Endothelial cell (in vitro differentiated cells): Measurements from ENCODE around the gene COL11A2. TPM values are rescaled to one million over a fixed set of nuclear protein-coding genes. Genes with fewer than 3 reads are reported as not detected.

ENCODE experiments used
- DNase-seq: peaks from one replicate; pipeline ENCODE4 v3.0.0; 2021; ENCODE audit warnings: low spot score
- H3K27ac Mint-ChIP-seq: one replicate; pipeline ENCODE4 v1.8.0; 2021; ENCODE audit warnings: mixed read lengths, inconsistent platforms; ENCODE audit not compliant: unreplicated experiment
- H3K27me3 Mint-ChIP-seq: one replicate; pipeline ENCODE4 v1.8.0; 2021; ENCODE audit warnings: mild to moderate bottlenecking, moderate library complexity, mixed read lengths, inconsistent platforms; ENCODE audit not compliant: unreplicated experiment
- H3K36me3 Mint-ChIP-seq: one replicate; pipeline ENCODE4 v1.8.0; 2021; ENCODE audit warnings: mild to moderate bottlenecking, low read depth, mixed read lengths, inconsistent platforms; ENCODE audit not compliant: unreplicated experiment
- H3K4me1 Mint-ChIP-seq: one replicate; pipeline ENCODE4 v1.8.0; 2021; ENCODE audit warnings: mild to moderate bottlenecking, mixed read lengths, inconsistent platforms; ENCODE audit not compliant: unreplicated experiment
- H3K4me3 Mint-ChIP-seq: one replicate; pipeline ENCODE4 v1.8.0; 2021; ENCODE audit warnings: mild to moderate bottlenecking, mixed read lengths, inconsistent platforms; ENCODE audit not compliant: unreplicated experiment
- H3K9me3 Mint-ChIP-seq: one replicate; pipeline ENCODE4 v1.8.0; 2021; ENCODE audit warnings: mixed read lengths, inconsistent platforms; ENCODE audit not compliant: unreplicated experiment
- total RNA-seq: library from RNA; stranded (reverse); fragmentation: NEBNext Ultra II Directional; extraction: Animal tissue kit (Norgen Biotek cat#: 25700); gene quantifications from one replicate; pipeline ENCODE4 v1.2.1, GENCODE V29; 2021; ENCODE audit not compliant: unreplicated experiment
- TF ChIP-seq, protein P1 (sequence below): fragments of 200-600 bp; sonication (generic); IDR thresholded peaks from one replicate; pipeline ENCODE4 v1.5.0; 2021; ENCODE audit warnings: antibody characterized with exemption; ENCODE audit not compliant: unreplicated experiment

The COL11A2 gene
- total RNA-seq, 1 donor from 2014 or later, result 127 TPM

GRCh38 chr6:33198159-33198852, 6.0 kb upstream of the COL11A2 start:
- no peak for DNase-seq
- Mint-ChIP-seq H3K27me3 (peaks cover 22% of the 10 kb centered on the region), H3K27ac (no peak overlapping the region), H3K9me3 (no peaks in the 10 kb centered on the region), H3K4me3 (peak overlapping the region; percentile 84), H3K4me1 (peaks cover 44% of the 10 kb centered on the region), H3K36me3 (peaks cover 62% of the 10 kb centered on the region)
- TF ChIP-seq, protein P1, sequence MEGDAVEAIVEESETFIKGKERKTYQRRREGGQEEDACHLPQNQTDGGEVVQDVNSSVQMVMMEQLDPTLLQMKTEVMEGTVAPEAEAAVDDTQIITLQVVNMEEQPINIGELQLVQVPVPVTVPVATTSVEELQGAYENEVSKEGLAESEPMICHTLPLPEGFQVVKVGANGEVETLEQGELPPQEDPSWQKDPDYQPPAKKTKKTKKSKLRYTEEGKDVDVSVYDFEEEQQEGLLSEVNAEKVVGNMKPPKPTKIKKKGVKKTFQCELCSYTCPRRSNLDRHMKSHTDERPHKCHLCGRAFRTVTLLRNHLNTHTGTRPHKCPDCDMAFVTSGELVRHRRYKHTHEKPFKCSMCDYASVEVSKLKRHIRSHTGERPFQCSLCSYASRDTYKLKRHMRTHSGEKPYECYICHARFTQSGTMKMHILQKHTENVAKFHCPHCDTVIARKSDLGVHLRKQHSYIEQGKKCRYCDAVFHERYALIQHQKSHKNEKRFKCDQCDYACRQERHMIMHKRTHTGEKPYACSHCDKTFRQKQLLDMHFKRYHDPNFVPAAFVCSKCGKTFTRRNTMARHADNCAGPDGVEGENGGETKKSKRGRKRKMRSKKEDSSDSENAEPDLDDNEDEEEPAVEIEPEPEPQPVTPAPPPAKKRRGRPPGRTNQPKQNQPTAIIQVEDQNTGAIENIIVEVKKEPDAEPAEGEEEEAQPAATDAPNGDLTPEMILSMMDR, result no peak

- Mint-ChIP-seq H3K27me3 (peaks cover 22% of the 10 kb centered on the region), H3K9me3 (no peaks in the 10 kb centered on the region), H3K27ac (no peak overlapping the region), H3K4me1 (peaks cover 36% of the 10 kb centered on the region), H3K36me3 (peaks cover 54% of the 10 kb centered on the region), H3K4me3 (peak overlapping the region; percentile 49)
- TF ChIP-seq, protein P1, result peak; percentile 32
- DNase-seq, result no peak
Observed at GRCh38 chr6:33197431-33198048, 5.3 kb upstream of the COL11A2 start.

GRCh38 chr6:33195304-33196165, 3.3 kb upstream of the COL11A2 start:
- DNase-seq, result no peak

DNA sequence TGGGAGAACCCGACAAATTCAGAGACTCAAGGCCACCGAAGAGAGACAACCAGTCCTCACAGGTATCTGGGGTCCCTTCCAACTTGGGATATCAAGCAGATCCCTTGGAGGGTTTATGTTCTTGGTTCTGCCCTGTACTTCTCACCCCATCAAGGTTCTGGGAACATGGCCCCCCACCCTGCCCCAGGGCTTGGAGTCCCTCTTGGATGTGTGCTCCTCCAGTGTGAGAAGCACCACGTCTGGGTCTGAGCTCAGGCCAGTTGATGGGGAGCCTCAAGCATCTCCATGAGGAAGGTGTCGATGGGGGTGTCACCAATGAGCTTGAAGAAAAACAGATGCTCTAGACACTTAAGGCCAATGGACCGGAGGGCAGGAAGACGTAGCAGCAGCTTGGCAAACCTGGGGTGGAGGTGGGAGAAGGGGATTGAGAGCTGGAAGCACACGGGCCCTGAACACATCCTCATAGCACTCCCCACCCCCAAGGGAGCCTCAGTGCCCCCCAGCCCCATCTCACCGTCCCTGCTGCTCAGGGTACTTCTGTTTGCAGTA, 2.2 kb upstream of the COL11A2 start:
- TF ChIP-seq, protein P1, result no peak
- Mint-ChIP-seq H3K4me1 (peaks cover 30% of the 10 kb centered on the region), H3K27ac (no peak overlapping the region), H3K36me3 (peaks cover 44% of the 10 kb centered on the region), H3K9me3 (no peaks in the 10 kb centered on the region), H3K27me3 (peaks cover 17% of the 10 kb centered on the region), H3K4me3 (peak overlapping the region; percentile 62)
- DNase-seq, result no peak

More at GRCh38 chr6:33195304-33196165, 3.3 kb upstream of the COL11A2 start:
- H3K27ac Mint-ChIP-seq, result peak overlapping the region; percentile 41
- peaks cover 19% of the 10 kb centered on the region for H3K27me3 Mint-ChIP-seq
- peak overlapping the region; percentile 60 for H3K4me3 Mint-ChIP-seq
- H3K9me3 Mint-ChIP-seq, result no peaks in the 10 kb centered on the region
- peaks cover 32% of the 10 kb centered on the region for H3K4me1 Mint-ChIP-seq
- TF ChIP-seq, protein P1, result no peak
- H3K36me3 Mint-ChIP-seq, result peaks cover 44% of the 10 kb centered on the region
